K562 (cell line): ENCODE measurements around the gene COBLL1. TPM values are rescaled to one million over a fixed set of nuclear protein-coding genes. Genes with fewer than 3 reads are reported as not detected.

Experiments
- HDAC8 ChIP-seq: fragments of 450-650 bp; IDR thresholded peaks from 2 replicates; pipeline ENCODE4 v1.6.1; 2016; ENCODE audit warnings: mild to moderate bottlenecking, missing genetic modification characterization, moderate library complexity, missing compliant biosample characterization
- IRF9 ChIP-seq: fragments of 450-650 bp; IDR thresholded peaks from 2 replicates; pipeline ENCODE4 v1.6.1; 2016; ENCODE audit warnings: missing biosample characterization, missing genetic modification characterization
- MCM2 ChIP-seq: fragments of 450-650 bp; IDR thresholded peaks from 2 replicates; pipeline ENCODE4 v1.6.1; 2017; ENCODE audit warnings: low read depth, mild to moderate bottlenecking
- PRPF4 ChIP-seq: fragments of 200-400 bp; formaldehyde crosslinking; IDR thresholded peaks from one replicate; pipeline ENCODE4 v1.6.1; 2017; ENCODE audit warnings: low read length, low read depth, mild to moderate bottlenecking; ENCODE audit not compliant: insufficient read depth, poor library complexity, severe bottlenecking
- SMAD4 ChIP-seq: fragments of 250-450 bp; sonication (Bioruptor Pico); conservative IDR thresholded peaks from 2 replicates; pipeline ENCODE4 v1.8.0; 2021; ENCODE audit warnings: inconsistent platforms, mild to moderate bottlenecking, moderate library complexity
- STAT5A ChIP-seq: IDR thresholded peaks from 2 replicates; pipeline ENCODE4 v1.6.1; 2012; ENCODE audit warnings: low read length, inconsistent platforms, borderline replicate concordance
- TFAP4 ChIP-seq: sonication (generic); formaldehyde crosslinking; IDR thresholded peaks from 2 replicates; pipeline ENCODE4 v1.8.0; 2022; ENCODE audit warnings: missing genetic modification reagents, mild to moderate bottlenecking, moderate library complexity, borderline replicate concordance
- ZBED1 ChIP-seq: IDR thresholded peaks from 2 replicates; pipeline ENCODE4 v1.6.1; 2014
- ZNF263 ChIP-seq: sonication (generic); formaldehyde crosslinking; IDR thresholded peaks from 2 replicates; pipeline ENCODE4 v1.8.0; 2022; ENCODE audit warnings: mild to moderate bottlenecking, missing genetic modification reagents, borderline replicate concordance
- ZNF707 ChIP-seq: fragments of 250-450 bp; sonication (Bioruptor Pico); conservative IDR thresholded peaks from 2 replicates; pipeline ENCODE4 v1.8.0; 2022; ENCODE audit warnings: inconsistent platforms, mild to moderate bottlenecking, moderate library complexity
- polyA plus RNA-seq, 8 experiments: library from polyadenylated mRNA; depleted of rRNA in 4 of 8; stranded (reverse) in 5 of 8; unstranded in 3 of 8; fragments of >200 nt; fragmentation: Nextera tagmentation in 2 of 8; fragmentation: Illumina TruSeq in 1 of 8; extraction: Ambion mirVana in 2 of 8; extraction: Trizol in 1 of 8; gene quantifications; 2 replicates each; pipeline versions ENCODE4 v1.2.1 to v1.2.3, GENCODE V29; 2011 to 2014; ENCODE audit warnings: inconsistent platforms in 1 of 8, missing spikeins in 1 of 8
- total RNA-seq, 7 experiments: library from RNA; depleted of rRNA in 6 of 7; stranded (reverse); fragments of >200 nt in 6 of 7; fragmentation: Illumina TruSeq in 2 of 7; extraction: Trizol in 2 of 7; gene quantifications; 2 replicates each; pipeline versions ENCODE4 v1.2.1 to v1.2.3, GENCODE V29; 2011 to 2021; ENCODE audit warnings: low replicate concordance in 1 of 7
- TF ChIP-seq, protein P1 (sequence below), 2 experiments: fragments of 450-650 bp in 1 of 2; sonication (generic) in 1 of 2; formaldehyde crosslinking in 1 of 2; IDR thresholded peaks in 1 of 2; conservative IDR thresholded peaks in 1 of 2; 2 replicates each; pipeline versions ENCODE4 v1.6.1 to v1.8.1; 2016 to 2023; ENCODE audit warnings: mild to moderate bottlenecking in 2 of 2, moderate library complexity in 2 of 2, inconsistent platforms in 1 of 2, missing genetic modification reagents in 1 of 2

The COBLL1 gene
- total and polyA plus RNA-seq, 9 of the 15 experiments (the other 6 are each of a cell fraction or from before 2014, with no cell fraction given), result 0.07 to 1.6 (median 0.71) TPM

DNA sequence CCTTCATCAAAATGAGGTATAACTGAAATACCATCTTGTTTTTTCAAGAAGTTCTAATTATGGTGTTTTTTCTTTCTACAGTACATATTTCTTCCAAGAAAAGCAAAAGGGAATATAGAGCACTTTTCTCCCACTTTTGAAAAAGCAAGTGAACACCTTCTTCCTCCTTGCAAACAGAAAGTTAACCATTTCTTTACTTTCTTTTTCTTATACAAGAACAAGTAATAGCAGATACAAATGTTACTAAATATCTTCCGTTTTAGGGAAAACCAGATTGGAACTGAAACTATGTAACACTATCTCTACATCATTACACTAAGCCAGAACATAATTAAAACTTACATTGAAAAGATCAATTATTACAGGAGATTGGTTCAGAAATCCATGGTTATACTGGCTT is 44.0 kb downstream of the COBLL1 start (continued):
- no peak for TF ChIP-seq HDAC8 (tag)
- TF ChIP-seq ZNF707 (CRISPR knock-in tag), result no peak
- TF ChIP-seq, protein P1, sequence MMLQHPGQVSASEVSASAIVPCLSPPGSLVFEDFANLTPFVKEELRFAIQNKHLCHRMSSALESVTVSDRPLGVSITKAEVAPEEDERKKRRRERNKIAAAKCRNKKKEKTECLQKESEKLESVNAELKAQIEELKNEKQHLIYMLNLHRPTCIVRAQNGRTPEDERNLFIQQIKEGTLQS (IDR thresholded peaks at IDR 0.05), result no peak
- TF ChIP-seq, protein P1 (CRISPR knock-in tag; conservative IDR thresholded peaks at IDR 0.05), result no peak
- no peak for TF ChIP-seq SMAD4 (CRISPR knock-in tag)
- no peak for TF ChIP-seq ZBED1
- TF ChIP-seq ZNF263 (CRISPR knock-in tag), result no peak
- no peak for TF ChIP-seq MCM2
- TF ChIP-seq PRPF4, result no peak
- no peak for TF ChIP-seq STAT5A
- no peak for TF ChIP-seq IRF9 (tag)
- no peak for TF ChIP-seq TFAP4 (CRISPR knock-in tag)
- TF ChIP-seq, all 486 proteins: peak for 0
